ENCODE data around the gene TBC1D30. TPM values are rescaled to one million over a fixed set of nuclear protein-coding genes. Genes with fewer than 3 reads are reported as not detected.

The TBC1D30 gene
- total RNA-seq, 4 donors from 2014 or later, result 2.6 to 20.9 (median 9.3) TPM

DNA sequence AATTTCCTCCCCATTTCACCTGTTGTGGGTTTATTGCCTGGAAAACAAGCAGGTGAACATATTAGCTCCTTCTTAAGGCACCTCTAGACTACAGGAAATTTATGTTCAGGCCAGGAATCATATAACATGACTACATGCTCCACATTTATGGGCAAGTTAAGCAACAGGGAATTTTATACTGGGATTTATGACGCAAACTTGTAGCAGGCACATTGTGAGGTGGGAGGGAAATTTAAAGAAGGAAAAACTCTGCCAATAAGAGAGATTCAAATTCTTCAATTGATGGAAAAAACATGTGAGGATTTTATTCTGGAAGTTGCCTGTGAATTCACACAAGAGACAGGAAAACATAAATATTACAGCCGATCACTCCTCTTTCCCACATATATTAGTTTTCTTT is 93.9 kb downstream of the TBC1D30 start:
- no peak for ATAC-seq (ENCODE audit: low FRiP score)

DNA sequence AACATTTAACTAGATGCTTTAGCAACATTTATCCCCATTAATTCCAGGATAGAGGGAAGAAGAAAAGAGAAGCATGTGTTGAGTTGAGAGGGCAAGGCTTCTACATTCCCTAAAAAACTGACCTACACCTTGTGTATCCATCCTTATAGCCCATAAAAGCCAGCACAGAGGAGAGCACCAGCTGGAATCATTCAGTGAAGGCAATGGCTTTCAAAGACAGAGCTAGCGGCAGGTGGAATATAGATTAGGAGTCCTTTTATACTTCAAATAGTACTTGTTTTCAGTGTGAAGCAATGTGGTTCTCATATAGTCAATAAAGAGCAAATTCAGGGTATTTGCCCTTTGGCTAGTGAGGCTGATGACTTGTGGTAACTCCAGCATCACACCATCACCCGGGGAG is 94.4 kb downstream of the TBC1D30 start:
- DNase-seq (ENCODE audit: low spot score) (no peak), ATAC-seq (ENCODE audit: low FRiP score) (no peak)
- TF ChIP-seq, protein P1, sequence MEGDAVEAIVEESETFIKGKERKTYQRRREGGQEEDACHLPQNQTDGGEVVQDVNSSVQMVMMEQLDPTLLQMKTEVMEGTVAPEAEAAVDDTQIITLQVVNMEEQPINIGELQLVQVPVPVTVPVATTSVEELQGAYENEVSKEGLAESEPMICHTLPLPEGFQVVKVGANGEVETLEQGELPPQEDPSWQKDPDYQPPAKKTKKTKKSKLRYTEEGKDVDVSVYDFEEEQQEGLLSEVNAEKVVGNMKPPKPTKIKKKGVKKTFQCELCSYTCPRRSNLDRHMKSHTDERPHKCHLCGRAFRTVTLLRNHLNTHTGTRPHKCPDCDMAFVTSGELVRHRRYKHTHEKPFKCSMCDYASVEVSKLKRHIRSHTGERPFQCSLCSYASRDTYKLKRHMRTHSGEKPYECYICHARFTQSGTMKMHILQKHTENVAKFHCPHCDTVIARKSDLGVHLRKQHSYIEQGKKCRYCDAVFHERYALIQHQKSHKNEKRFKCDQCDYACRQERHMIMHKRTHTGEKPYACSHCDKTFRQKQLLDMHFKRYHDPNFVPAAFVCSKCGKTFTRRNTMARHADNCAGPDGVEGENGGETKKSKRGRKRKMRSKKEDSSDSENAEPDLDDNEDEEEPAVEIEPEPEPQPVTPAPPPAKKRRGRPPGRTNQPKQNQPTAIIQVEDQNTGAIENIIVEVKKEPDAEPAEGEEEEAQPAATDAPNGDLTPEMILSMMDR (IDR thresholded peaks at IDR 0.05), result no peak

More for the DNA sequence above, 93.9 kb downstream of the TBC1D30 start:
- TF ChIP-seq, protein P1 (IDR thresholded peaks at IDR 0.05), result no peak
- no peak for DNase-seq (ENCODE audit: low spot score)

- DNase-seq (ENCODE audit: low spot score) (no peak), ATAC-seq (ENCODE audit: low FRiP score) (no peak)
- TF ChIP-seq, protein P1 (IDR thresholded peaks at IDR 0.05), result no peak
Measured at GRCh38 chr12:64922853-64923252, 98.4 kb downstream of the TBC1D30 start.

GRCh38 chr12:64923536-64923935 is 99.1 kb downstream of the TBC1D30 start:
- TF ChIP-seq, protein P1 (IDR thresholded peaks at IDR 0.05), result no peak

More at GRCh38 chr12:64923536-64923935, 99.1 kb downstream of the TBC1D30 start:
- DNase-seq (ENCODE audit: low spot score) (no peak), ATAC-seq (ENCODE audit: low FRiP score) (no peak)

Other genes with a start within 250 kb of the TBC1D30 start
- 10 to 100 TPM; 35.3 to 68.5 (median 45.9) TPM for gene RASSF3, start 214.2 kb upstream of the TBC1D30 start, total RNA-seq
- 100 to 1,000 TPM; 131 to 204 (median 172) TPM for gene GNS, start 65.2 kb upstream of the TBC1D30 start, total RNA-seq

All from omental fat pad (tissue), 4 donors.